ENCODE data around the gene IL4.

IL4 gene

DNA sequence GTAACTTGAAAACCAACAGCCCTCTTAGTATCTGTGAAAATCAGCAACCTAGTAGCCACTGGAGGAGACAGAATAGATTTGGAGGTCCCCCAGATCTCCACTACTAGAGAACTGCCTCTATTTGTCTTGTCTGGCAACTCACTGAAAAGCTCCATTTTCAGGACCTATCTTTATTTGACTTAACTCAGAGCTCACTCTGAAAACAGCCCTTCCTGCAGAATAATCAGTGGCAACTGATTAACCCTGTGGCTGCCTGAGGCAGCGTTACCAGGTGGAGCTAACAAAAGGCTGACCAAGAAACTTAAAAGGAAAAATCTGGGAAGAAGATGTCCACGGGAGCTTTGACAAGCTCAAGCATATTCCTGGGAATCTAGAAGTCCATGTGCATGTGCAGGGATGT lies 26.3 kb upstream of the IL4 start:
- H3K4me3 ChIP-seq (ENCODE audit: control insufficient read depth, low read depth, low read length): no peak overlapping the region
- TF ChIP-seq, protein P1, sequence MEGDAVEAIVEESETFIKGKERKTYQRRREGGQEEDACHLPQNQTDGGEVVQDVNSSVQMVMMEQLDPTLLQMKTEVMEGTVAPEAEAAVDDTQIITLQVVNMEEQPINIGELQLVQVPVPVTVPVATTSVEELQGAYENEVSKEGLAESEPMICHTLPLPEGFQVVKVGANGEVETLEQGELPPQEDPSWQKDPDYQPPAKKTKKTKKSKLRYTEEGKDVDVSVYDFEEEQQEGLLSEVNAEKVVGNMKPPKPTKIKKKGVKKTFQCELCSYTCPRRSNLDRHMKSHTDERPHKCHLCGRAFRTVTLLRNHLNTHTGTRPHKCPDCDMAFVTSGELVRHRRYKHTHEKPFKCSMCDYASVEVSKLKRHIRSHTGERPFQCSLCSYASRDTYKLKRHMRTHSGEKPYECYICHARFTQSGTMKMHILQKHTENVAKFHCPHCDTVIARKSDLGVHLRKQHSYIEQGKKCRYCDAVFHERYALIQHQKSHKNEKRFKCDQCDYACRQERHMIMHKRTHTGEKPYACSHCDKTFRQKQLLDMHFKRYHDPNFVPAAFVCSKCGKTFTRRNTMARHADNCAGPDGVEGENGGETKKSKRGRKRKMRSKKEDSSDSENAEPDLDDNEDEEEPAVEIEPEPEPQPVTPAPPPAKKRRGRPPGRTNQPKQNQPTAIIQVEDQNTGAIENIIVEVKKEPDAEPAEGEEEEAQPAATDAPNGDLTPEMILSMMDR (conservative IDR thresholded peaks at IDR 0.05; ENCODE audit: control insufficient read depth, insufficient read depth, low read depth, low read length): no peak
- no peak for DNase-seq (ENCODE audit: low read depth)

GRCh38 chr5:132648355-132648754 lies 25.4 kb upstream of the IL4 start:
- no peak for DNase-seq (ENCODE audit: low read depth)
- TF ChIP-seq, protein P1 (conservative IDR thresholded peaks at IDR 0.05; ENCODE audit: control insufficient read depth, insufficient read depth, low read depth, low read length): no peak

DNA sequence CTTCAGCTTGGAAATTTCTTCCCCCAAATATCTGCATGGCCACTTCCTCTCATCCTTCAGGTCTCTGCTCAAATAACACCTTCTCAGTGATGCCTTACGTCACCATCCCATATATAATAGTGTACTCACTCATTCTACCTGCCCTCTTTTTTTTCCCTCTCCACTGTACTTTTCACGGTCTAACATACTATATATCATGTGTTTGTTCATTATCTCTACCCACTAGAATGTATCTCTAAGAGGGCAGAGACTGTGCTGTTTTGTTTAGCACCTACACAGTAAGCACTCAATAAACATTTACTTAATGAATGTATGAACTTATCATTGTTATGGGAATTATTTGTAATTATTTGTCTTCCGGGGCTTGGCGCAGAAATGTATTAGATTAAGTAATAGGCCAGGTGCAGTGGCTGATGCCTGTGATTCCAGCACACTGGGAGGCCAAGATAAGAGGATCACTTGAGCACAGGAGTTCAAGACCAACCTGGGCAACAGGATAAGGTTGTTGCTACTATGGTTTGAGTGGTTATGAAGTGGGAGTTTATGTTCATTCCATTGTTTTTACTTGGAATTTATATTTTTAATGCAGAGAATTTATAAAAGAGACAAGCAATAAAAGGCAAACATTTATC lies 21.8 kb upstream of the IL4 start:
- TF ChIP-seq, protein P1 (conservative IDR thresholded peaks at IDR 0.05; ENCODE audit: control insufficient read depth, insufficient read depth, low read depth, low read length): no peak
- no peak overlapping the region for H3K4me3 ChIP-seq (ENCODE audit: control insufficient read depth, low read depth, low read length)
- no peak for DNase-seq (ENCODE audit: low read depth)

More at GRCh38 chr5:132648355-132648754, 25.4 kb upstream of the IL4 start:
- no peak overlapping the region for H3K4me3 ChIP-seq (ENCODE audit: control insufficient read depth, low read depth, low read length)

DNA sequence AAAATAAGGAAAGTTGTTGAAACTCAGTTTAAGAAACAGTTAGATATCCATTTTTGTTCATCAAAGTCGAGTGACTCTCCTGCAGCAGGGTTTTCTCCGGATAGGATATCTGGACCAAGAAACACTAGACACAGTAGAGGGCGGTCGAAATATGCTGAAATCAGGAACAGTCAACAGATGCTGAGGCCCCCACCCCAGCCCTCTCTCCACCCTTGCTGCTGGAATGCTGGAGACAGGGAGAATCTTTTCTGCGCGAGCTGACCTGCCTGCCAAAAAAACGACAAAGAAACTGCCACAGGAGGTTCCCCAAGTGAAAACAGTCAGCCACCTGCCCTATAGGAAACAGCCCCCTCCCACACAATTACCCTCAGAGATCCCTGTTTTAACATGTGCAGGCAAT lies 20.1 kb upstream of the IL4 start:
- no peak overlapping the region for H3K4me3 ChIP-seq (ENCODE audit: control insufficient read depth, low read depth, low read length)
- TF ChIP-seq, protein P1 (conservative IDR thresholded peaks at IDR 0.05; ENCODE audit: control insufficient read depth, insufficient read depth, low read depth, low read length): no peak
- DNase-seq (ENCODE audit: low read depth): no peak

GRCh38 chr5:132655821-132656773 lies 17.7 kb upstream of the IL4 start:
- peak overlapping the region; percentile 32 for H3K4me3 ChIP-seq (ENCODE audit: control insufficient read depth, low read depth, low read length)
- DNase-seq (ENCODE audit: low read depth): peak; percentile 23
- TF ChIP-seq, protein P1 (conservative IDR thresholded peaks at IDR 0.05; ENCODE audit: control insufficient read depth, insufficient read depth, low read depth, low read length): no peak

DNA sequence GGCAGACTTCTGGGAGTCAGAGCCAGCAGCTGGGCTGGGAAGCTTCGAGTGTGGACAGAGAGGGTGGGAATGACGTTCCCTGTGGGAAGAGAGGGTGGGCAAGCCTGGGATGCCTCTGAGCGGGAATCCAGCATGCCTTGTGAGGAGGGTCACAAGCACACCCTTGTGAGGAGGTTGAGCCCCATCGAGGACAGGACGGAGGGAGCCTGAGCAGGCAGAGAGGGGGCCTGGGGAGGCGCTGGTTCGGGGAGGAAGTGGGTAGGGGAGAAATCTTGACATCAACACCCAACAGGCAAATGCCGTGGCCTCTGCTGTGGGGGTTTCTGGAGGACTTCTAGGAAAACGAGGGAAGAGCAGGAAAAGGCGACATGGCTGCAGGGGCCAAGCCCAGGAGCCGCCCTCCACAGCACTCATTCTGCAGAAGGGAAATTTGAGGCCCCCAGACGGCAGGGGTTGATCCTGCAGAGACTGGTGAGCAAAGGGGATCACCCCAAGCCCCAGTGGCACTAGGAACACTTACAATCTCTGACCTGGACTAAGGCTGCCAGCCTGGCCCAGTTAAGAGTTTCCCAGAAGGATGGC lies 16.9 kb upstream of the IL4 start:
- no peak for DNase-seq (ENCODE audit: low read depth)
- H3K4me3 ChIP-seq (ENCODE audit: control insufficient read depth, low read depth, low read length): peak overlapping the region; percentile 24

More for the DNA sequence above, 16.9 kb upstream of the IL4 start:
- TF ChIP-seq, protein P1 (conservative IDR thresholded peaks at IDR 0.05; ENCODE audit: control insufficient read depth, insufficient read depth, low read depth, low read length): no peak
